Measurements from ENCODE around the gene ARFGEF2. TPM values are rescaled to one million over a fixed set of nuclear protein-coding genes. Genes with fewer than 3 reads are reported as not detected.

ARFGEF2 gene
- total RNA-seq, 1 experiment from 2014 or later, result 47.0 TPM

Other genes starting within 250 kb of the ARFGEF2 start
- 3.3 and 4.3 TPM in 2 replicates for gene PREX1, start 93.7 kb upstream of the ARFGEF2 start, total RNA-seq (2021)
- gene CSE1L, start 124.6 kb downstream of the ARFGEF2 start, total RNA-seq (2021), result 83.1 and 132 TPM in 2 replicates